Mammary epithelial cell (primary cell): Measurements from ENCODE around the gene IRF4.

Experiments used
- EZH2 ChIP-seq: IDR thresholded peaks from 2 replicates; pipeline ENCODE4 v1.6.1; 2012; ENCODE audit warnings: low read length, inconsistent platforms, borderline replicate concordance
- TF ChIP-seq, protein P1 (sequence below), 2 donors: IDR thresholded peaks in 1 of 2; conservative IDR thresholded peaks in 1 of 2; 2 replicates each; pipeline ENCODE4 v1.5.1; 2011 to 2012; ENCODE audit warnings: inconsistent platforms in 2 of 2, low read length in 2 of 2, mild to moderate bottlenecking in 2 of 2, control low read depth in 1 of 2, low read depth in 1 of 2; ENCODE audit not compliant: insufficient read depth in 1 of 2; ENCODE audit errors: extremely low read depth in 1 of 2

DNA sequence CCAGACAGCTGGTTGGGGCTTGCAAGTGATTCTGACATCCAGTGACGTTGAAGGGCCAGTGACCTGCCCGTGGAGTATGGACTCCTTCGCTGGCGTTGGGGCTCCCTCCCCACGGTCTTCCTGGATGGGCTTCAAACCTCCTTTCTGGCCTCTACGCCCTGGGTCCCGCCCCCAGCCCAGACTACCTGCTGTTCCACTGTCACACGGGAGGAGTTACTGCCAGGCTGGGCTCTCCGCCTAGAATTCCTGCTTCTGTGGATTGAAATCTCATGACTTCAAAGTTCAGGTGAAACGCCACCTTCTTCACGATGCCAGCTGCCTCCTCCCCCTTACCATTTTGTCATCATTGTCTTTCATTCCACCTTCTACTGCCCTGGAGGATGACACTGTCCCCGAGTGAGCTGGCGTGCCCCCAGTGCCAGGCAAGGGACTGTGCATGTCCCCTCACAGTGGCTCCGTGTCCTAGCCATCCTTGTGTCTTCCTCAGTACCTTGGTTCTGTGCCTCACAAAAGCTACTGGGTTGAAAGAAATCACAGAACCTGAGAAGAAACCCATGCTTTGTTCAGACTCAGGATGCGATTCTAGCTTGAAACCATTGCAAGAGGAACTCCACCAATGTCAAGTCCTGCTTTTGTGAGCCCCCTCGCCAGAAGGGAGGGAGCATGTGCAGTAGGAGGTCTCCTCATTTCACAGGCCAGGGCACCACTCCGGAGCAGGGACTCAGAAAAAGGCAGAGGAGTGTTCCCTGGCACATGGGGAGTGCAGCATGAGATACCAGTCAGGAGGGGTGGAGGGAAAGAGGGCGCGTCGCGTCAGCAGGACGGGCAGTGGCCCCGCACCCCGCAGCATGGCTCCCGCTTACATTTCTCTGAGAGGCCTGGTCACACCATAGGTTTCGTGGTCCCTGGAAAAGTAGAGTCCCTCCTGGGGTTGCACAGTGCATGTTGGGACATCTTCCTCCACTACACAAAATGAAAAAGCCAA, 11.0 kb upstream of the IRF4 start:
- TF ChIP-seq EZH2 = no peak
- TF ChIP-seq, protein P1, sequence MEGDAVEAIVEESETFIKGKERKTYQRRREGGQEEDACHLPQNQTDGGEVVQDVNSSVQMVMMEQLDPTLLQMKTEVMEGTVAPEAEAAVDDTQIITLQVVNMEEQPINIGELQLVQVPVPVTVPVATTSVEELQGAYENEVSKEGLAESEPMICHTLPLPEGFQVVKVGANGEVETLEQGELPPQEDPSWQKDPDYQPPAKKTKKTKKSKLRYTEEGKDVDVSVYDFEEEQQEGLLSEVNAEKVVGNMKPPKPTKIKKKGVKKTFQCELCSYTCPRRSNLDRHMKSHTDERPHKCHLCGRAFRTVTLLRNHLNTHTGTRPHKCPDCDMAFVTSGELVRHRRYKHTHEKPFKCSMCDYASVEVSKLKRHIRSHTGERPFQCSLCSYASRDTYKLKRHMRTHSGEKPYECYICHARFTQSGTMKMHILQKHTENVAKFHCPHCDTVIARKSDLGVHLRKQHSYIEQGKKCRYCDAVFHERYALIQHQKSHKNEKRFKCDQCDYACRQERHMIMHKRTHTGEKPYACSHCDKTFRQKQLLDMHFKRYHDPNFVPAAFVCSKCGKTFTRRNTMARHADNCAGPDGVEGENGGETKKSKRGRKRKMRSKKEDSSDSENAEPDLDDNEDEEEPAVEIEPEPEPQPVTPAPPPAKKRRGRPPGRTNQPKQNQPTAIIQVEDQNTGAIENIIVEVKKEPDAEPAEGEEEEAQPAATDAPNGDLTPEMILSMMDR (conservative IDR thresholded peaks at IDR 0.05 in 1 of 2, IDR thresholded peaks at IDR 0.05 in 1 of 2; ENCODE audit: extremely low read depth in 1 of 2, insufficient read depth in 1 of 2, low read depth in 1 of 2, low read length in 2 of 2) = no peak
